Cerebellar nuclear complex (tissue), 1 donor: ENCODE data around the gene PRUNE1.

Experiments
- DNase-seq, 2 experiments: peaks; one replicate each; lab custom pipeline; 2025; lab: John Stamatoyannopoulos, UW

PRUNE1 gene

GRCh38 chr1:151008244-151009205, at the start of gene PRUNE1:
Gene PRUNE1, plus strand, starts transcription at chr1:151008449. Its CDS starts 184 bp downstream, at chr1:151008633.
- DNase-seq = peak; percentile 64 to 75

- no peak for DNase-seq
These were observed 47.6 kb upstream of the PRUNE1 start for GRCh38 chr1:150960646-150961045.

GRCh38 chr1:150961756-150962155, 46.5 kb upstream of the PRUNE1 start:
- DNase-seq = no peak

- no peak for DNase-seq
These were observed 44.7 kb upstream of the PRUNE1 start for GRCh38 chr1:150963321-150964163.

- no peak for DNase-seq
These were observed 44.1 kb upstream of the PRUNE1 start for GRCh38 chr1:150964164-150964489.

GRCh38 chr1:150965605-150966004, 42.6 kb upstream of the PRUNE1 start:
- DNase-seq = no peak

- no peak for DNase-seq
These were observed 42.2 kb upstream of the PRUNE1 start for GRCh38 chr1:150966011-150966410.

- no peak for DNase-seq
These were observed 40.3 kb upstream of the PRUNE1 start for GRCh38 chr1:150967936-150968335.

GRCh38 chr1:150968491-150968890, 39.8 kb upstream of the PRUNE1 start:
- no peak for DNase-seq

GRCh38 chr1:150969626-150970025, 38.6 kb upstream of the PRUNE1 start:
- DNase-seq = no peak

GRCh38 chr1:150970808-150971582, 37.3 kb upstream of the PRUNE1 start:
- DNase-seq = no peak

GRCh38 chr1:150971583-150972416, 36.4 kb upstream of the PRUNE1 start:
- no peak for DNase-seq

GRCh38 chr1:150972417-150972940, 35.8 kb upstream of the PRUNE1 start:
- DNase-seq = no peak

GRCh38 chr1:150973258-150973835, 34.9 kb upstream of the PRUNE1 start:
- no peak for DNase-seq

- no peak for DNase-seq
These were observed 34.2 kb upstream of the PRUNE1 start for GRCh38 chr1:150973836-150974579.

- no peak for DNase-seq
These were observed 33.4 kb upstream of the PRUNE1 start, which contains the start of gene CERS2 for GRCh38 chr1:150974580-150975478. Gene CERS2, minus strand, starts transcription at chr1:150974835. Its CDS starts 5,745 bp downstream, at chr1:150969090.

GRCh38 chr1:150976401-150976821, 31.8 kb upstream of the PRUNE1 start:
- DNase-seq = no peak

GRCh38 chr1:150976879-150977694, 31.2 kb upstream of the PRUNE1 start:
- DNase-seq = no peak
